ENCODE measurements around the gene ZNF410. TPM values are rescaled to one million over a fixed set of nuclear protein-coding genes. Genes with fewer than 3 reads are reported as not detected.

Gene ZNF410
- total and polyA plus RNA-seq, 2 of the 8 experiments (the other 6 are each of a cell fraction or from before 2014, with no cell fraction given): 11.2 to 18.9 TPM

DNA sequence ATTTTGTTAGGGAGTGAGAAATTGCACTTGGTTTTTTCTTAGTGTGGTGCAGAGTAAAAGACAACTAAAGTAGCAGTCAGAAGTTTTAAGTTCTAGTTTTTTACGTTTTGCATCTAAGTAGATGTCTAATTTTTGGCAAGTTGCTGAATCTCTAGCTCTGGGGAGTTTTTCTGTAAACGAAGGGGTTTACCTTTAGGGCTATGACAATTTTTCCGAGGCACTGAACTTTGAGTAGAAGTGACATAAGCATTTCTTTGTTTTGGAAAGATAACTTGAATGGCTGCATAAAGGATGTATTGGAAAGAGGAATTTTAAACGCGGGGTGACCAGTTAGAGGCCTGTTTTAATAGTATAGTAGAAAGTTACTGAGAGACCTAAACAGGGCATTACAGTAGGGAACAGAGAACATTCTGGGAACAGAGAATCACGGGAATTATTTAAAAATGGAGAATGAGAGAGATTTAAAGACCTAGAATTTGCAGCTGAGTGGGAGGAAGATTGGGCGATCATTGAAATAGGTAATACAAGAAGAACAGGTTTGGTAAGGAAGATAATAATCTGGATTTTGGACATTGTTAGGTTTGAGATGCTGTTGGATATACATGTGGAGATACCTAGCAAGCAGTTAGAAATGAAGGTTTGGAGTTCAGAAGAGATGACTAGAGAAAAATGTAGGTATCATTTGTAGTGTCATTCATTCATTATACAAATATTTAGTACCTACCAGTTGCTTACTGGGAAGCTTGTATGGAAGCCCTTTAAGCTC is 1.2 kb downstream of the ZNF410 start (continued):
- TF ChIP-seq, protein P1, sequence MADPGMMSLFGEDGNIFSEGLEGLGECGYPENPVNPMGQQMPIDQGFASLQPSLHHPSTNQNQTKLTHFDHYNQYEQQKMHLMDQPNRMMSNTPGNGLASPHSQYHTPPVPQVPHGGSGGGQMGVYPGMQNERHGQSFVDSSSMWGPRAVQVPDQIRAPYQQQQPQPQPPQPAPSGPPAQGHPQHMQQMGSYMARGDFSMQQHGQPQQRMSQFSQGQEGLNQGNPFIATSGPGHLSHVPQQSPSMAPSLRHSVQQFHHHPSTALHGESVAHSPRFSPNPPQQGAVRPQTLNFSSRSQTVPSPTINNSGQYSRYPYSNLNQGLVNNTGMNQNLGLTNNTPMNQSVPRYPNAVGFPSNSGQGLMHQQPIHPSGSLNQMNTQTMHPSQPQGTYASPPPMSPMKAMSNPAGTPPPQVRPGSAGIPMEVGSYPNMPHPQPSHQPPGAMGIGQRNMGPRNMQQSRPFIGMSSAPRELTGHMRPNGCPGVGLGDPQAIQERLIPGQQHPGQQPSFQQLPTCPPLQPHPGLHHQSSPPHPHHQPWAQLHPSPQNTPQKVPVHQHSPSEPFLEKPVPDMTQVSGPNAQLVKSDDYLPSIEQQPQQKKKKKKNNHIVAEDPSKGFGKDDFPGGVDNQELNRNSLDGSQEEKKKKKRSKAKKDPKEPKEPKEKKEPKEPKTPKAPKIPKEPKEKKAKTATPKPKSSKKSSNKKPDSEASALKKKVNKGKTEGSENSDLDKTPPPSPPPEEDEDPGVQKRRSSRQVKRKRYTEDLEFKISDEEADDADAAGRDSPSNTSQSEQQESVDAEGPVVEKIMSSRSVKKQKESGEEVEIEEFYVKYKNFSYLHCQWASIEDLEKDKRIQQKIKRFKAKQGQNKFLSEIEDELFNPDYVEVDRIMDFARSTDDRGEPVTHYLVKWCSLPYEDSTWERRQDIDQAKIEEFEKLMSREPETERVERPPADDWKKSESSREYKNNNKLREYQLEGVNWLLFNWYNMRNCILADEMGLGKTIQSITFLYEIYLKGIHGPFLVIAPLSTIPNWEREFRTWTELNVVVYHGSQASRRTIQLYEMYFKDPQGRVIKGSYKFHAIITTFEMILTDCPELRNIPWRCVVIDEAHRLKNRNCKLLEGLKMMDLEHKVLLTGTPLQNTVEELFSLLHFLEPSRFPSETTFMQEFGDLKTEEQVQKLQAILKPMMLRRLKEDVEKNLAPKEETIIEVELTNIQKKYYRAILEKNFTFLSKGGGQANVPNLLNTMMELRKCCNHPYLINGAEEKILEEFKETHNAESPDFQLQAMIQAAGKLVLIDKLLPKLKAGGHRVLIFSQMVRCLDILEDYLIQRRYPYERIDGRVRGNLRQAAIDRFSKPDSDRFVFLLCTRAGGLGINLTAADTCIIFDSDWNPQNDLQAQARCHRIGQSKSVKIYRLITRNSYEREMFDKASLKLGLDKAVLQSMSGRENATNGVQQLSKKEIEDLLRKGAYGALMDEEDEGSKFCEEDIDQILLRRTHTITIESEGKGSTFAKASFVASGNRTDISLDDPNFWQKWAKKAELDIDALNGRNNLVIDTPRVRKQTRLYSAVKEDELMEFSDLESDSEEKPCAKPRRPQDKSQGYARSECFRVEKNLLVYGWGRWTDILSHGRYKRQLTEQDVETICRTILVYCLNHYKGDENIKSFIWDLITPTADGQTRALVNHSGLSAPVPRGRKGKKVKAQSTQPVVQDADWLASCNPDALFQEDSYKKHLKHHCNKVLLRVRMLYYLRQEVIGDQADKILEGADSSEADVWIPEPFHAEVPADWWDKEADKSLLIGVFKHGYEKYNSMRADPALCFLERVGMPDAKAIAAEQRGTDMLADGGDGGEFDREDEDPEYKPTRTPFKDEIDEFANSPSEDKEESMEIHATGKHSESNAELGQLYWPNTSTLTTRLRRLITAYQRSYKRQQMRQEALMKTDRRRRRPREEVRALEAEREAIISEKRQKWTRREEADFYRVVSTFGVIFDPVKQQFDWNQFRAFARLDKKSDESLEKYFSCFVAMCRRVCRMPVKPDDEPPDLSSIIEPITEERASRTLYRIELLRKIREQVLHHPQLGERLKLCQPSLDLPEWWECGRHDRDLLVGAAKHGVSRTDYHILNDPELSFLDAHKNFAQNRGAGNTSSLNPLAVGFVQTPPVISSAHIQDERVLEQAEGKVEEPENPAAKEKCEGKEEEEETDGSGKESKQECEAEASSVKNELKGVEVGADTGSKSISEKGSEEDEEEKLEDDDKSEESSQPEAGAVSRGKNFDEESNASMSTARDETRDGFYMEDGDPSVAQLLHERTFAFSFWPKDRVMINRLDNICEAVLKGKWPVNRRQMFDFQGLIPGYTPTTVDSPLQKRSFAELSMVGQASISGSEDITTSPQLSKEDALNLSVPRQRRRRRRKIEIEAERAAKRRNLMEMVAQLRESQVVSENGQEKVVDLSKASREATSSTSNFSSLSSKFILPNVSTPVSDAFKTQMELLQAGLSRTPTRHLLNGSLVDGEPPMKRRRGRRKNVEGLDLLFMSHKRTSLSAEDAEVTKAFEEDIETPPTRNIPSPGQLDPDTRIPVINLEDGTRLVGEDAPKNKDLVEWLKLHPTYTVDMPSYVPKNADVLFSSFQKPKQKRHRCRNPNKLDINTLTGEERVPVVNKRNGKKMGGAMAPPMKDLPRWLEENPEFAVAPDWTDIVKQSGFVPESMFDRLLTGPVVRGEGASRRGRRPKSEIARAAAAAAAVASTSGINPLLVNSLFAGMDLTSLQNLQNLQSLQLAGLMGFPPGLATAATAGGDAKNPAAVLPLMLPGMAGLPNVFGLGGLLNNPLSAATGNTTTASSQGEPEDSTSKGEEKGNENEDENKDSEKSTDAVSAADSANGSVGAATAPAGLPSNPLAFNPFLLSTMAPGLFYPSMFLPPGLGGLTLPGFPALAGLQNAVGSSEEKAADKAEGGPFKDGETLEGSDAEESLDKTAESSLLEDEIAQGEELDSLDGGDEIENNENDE (IDR thresholded peaks at IDR 0.05; ENCODE audit: insufficient replicate concordance, low read length): no peak
- TF ChIP-seq FOSL1 (IDR thresholded peaks at IDR 0.05; ENCODE audit: insufficient read depth, low read depth, low read length): no peak
- no peak for TF ChIP-seq TBP (IDR thresholded peaks at IDR 0.05; ENCODE audit: low read depth, low read length)
- no peak for TF ChIP-seq RBBP5 (IDR thresholded peaks at IDR 0.05; ENCODE audit: borderline replicate concordance, low read depth, low read length)

Data from H1 (cell line).